Measurements from ENCODE around the gene TAC3.
"Not testable (repeated sequence)": the region's sequence is repeated elsewhere in the genome, so short reads cannot be mapped to it uniquely, and the experiment has no call there.

Gene TAC3

GRCh38 chr12:57033431-57033830 is 17.1 kb upstream of the TAC3 start:
- DNase-seq, result no peak

- DNase-seq, result no peak
Observed at GRCh38 chr12:57031789-57032188, 15.5 kb upstream of the TAC3 start.

GRCh38 chr12:57031138-57031725 is 14.9 kb upstream of the TAC3 start:
- DNase-seq, result peak; percentile 55 to 68

GRCh38 chr12:57029457-57029856 is 13.1 kb upstream of the TAC3 start:
- DNase-seq, result no peak

GRCh38 chr12:57027805-57028153 is 11.4 kb upstream of the TAC3 start:
- no peak for DNase-seq

- no peak for DNase-seq
Observed at GRCh38 chr12:57027011-57027804, 10.9 kb upstream of the TAC3 start.

GRCh38 chr12:57025196-57025595 is 8.9 kb upstream of the TAC3 start:
- no peak for DNase-seq

GRCh38 chr12:57022324-57022723 is 6.0 kb upstream of the TAC3 start:
- DNase-seq, result not testable (repeated sequence)

GRCh38 chr12:57019983-57020719 is 3.8 kb upstream of the TAC3 start:
- no peak for DNase-seq

GRCh38 chr12:57018906-57019305 is 2.6 kb upstream of the TAC3 start:
- no peak for DNase-seq

GRCh38 chr12:57018353-57018752 is 2.0 kb upstream of the TAC3 start:
- not testable (repeated sequence) for DNase-seq

- no peak for DNase-seq
Observed at GRCh38 chr12:57012600-57013465, 3.5 kb downstream of the TAC3 start.

GRCh38 chr12:57011438-57012424 is 4.6 kb downstream of the TAC3 start:
- DNase-seq, result no peak

- no peak for DNase-seq
Observed at GRCh38 chr12:57010627-57011247, 5.6 kb downstream of the TAC3 start.

- DNase-seq, result no peak
Observed at GRCh38 chr12:57009949-57010626, 6.2 kb downstream of the TAC3 start.

GRCh38 chr12:57008178-57008577 is 8.2 kb downstream of the TAC3 start:
- peak; percentile 76 to 83 for DNase-seq

- DNase-seq, result peak; percentile 35 to 57
Observed at GRCh38 chr12:57006809-57007475, 9.4 kb downstream of the TAC3 start.

- DNase-seq, result peak; percentile 35 to 57
Observed at GRCh38 chr12:57005980-57006808, 10.1 kb downstream of the TAC3 start, which contains the start of gene ZBTB39. Gene ZBTB39, minus strand, starts transcription at chr12:57006546. Its CDS starts 1,629 bp downstream, at chr12:57004917.

- DNase-seq, result no peak
Observed at GRCh38 chr12:57004651-57005050, 11.7 kb downstream of the TAC3 start.
